Measurements from ENCODE around the gene SLC39A1. TPM values are rescaled to one million over a fixed set of nuclear protein-coding genes. Genes with fewer than 3 reads are reported as not detected.
A peak's percentile ranks its signal among the peaks of the same experiment; 100 is the strongest.

SLC39A1 gene
- total and polyA plus RNA-seq, 9 of the 15 experiments (the other 6 are each of a cell fraction or from before 2014, with no cell fraction given): 9.9 to 81.1 (median 62.7) TPM

GRCh38 chr1:153990468-153991150 lies 27.3 kb upstream of the SLC39A1 start, which contains the start of gene RPS27:
Gene RPS27, plus strand, starts transcription at chr1:153990762. Its CDS starts 35 bp downstream, at chr1:153990797.
- Histone ChIP-seq H3K4me3 (peak within 1 kb of the TSS; percentile 81), H3K79me2 (ENCODE audit: control insufficient read depth, insufficient read depth, low read length) (peaks cover 31% of the 10 kb centered on the region), H3K9me1 (ENCODE audit: control insufficient read depth, insufficient read depth, low read length) (no peaks in the 10 kb centered on the region), H4K20me1 (replicated peaks; ENCODE audit: control insufficient read depth, insufficient read depth, low read length) (no peaks in the 10 kb centered on the region; the same call in 1 of the 2 replicates), H2AFZ (ENCODE audit: low read depth, low read length) (peak within 1 kb of the TSS; percentile 98), H3K4me1 (replicated peaks in 1 of 2; ENCODE audit: control insufficient read depth in 2 of 2, insufficient read depth in 2 of 2, low read length in 2 of 2) (peaks cover 6 to 11% of the 10 kb centered on the region in 2 experiments; a peak in 3 of 5 replicates), H3K27me3 (ENCODE audit: control insufficient read depth in 2 of 2, insufficient read depth in 2 of 2, low read length in 2 of 2) (no peaks in the 10 kb centered on the region), H3K9ac (ENCODE audit: insufficient read depth in 1 of 2, low read depth in 2 of 2, low read length in 2 of 2) (peak within 1 kb of the TSS; percentile 97), H3K4me2 (ENCODE audit: insufficient read depth, low read length) (peak within 1 kb of the TSS; percentile 98), H3K36me3 (ENCODE audit: control insufficient read depth, insufficient read depth, low read length) (peaks cover 41% of the 10 kb centered on the region), H3K27ac (ENCODE audit: extremely low read depth, low read depth, low read length) (peak within 1 kb of the TSS; percentile 98), H3K9me3 (replicated peaks; ENCODE audit: control insufficient read depth, insufficient read depth, low read depth, low read length) (no peaks in the 10 kb centered on the region)
- in situ Hi-C loops (cut with MboI): no loop called here
- CTCF ChIA-PET (ENCODE audit: low intra/inter-chr PET ratio): interaction anchor here (0.6 kb wide), 1 partner anchor 274 kb away, joined by 7 read pairs; no protein-coding TSS in a partner anchor
- peak; percentile 98 for FAIRE-seq
- under 1% methylated on average over 36 of the region's 36 CpGs for WGBS (ENCODE audit: insufficient coverage, low coverage, missing lambda C conversion rate)
- intact Hi-C loops (cut with micrococcal nuclease): loop anchor here (5.0 kb wide), 1 partner anchor 192 kb away; no protein-coding TSS in a partner anchor
- peak; percentile 82 to 98 (median 89) for DNase-seq (ENCODE audit: extremely low read depth in 1 of 4, low spot score in 3 of 4)
- BruUV-seq (replicated peaks): no TSS peak
- peak; percentile 84 for ATAC-seq
- POLR2A ChIA-PET: interaction anchor here (0.6 to 4.4 kb wide), 91 partner anchors 9 to 591 kb away, joined by 3 to 104 read pairs (median 5); partner anchors contain the start of genes CHTOP, CREB3L4, CRTC2 and DENND4B
- TF ChIP-seq, protein P1, sequence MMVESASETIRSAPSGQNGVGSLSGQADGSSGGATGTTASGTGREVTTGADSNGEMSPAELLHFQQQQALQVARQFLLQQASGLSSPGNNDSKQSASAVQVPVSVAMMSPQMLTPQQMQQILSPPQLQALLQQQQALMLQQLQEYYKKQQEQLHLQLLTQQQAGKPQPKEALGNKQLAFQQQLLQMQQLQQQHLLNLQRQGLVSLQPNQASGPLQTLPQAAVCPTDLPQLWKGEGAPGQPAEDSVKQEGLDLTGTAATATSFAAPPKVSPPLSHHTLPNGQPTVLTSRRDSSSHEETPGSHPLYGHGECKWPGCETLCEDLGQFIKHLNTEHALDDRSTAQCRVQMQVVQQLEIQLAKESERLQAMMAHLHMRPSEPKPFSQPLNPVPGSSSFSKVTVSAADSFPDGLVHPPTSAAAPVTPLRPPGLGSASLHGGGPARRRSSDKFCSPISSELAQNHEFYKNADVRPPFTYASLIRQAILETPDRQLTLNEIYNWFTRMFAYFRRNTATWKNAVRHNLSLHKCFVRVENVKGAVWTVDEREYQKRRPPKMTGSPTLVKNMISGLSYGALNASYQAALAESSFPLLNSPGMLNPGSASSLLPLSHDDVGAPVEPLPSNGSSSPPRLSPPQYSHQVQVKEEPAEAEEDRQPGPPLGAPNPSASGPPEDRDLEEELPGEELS (CRISPR knock-in tag; IDR thresholded peaks at IDR 0.05; ENCODE audit: borderline replicate concordance): no peak; the same call in 1 of the 2 replicates
- TF ChIP-seq MYNN (IDR thresholded peaks at IDR 0.05) (no peak), MYNN (CRISPR knock-in tag; IDR thresholded peaks at IDR 0.05) (no peak), NR2C2 (CRISPR knock-in tag; IDR thresholded peaks at IDR 0.05) (peak; percentile 73), NR2C2 (tag; IDR thresholded peaks at IDR 0.05) (peak; percentile 86), XRCC3 (IDR thresholded peaks at IDR 0.05) (no peak), EHMT2 (IDR thresholded peaks at IDR 0.05) (no peak), ZNF586 (CRISPR knock-in tag; conservative IDR thresholded peaks at IDR 0.05) (no peak), PTBP1 (IDR thresholded peaks at IDR 0.05; ENCODE audit: low read depth, low read length) (0 out of 2 replicates have a peak, but pooled peaks have one; percentile 39), NR2C1 (IDR thresholded peaks at IDR 0.05) (peak; percentile 85), NR2C1 (tag; IDR thresholded peaks at IDR 0.05) (peak; percentile 87), ZNF77 (CRISPR knock-in tag; IDR thresholded peaks at IDR 0.05) (no peak), ZNF79 (CRISPR knock-in tag; IDR thresholded peaks at IDR 0.05; ENCODE audit: low read depth) (no peak), NR1H2 (CRISPR knock-in tag; IDR thresholded peaks at IDR 0.05) (no peak; the same call in 1 of the 2 replicates), HBP1 (CRISPR knock-in tag; IDR thresholded peaks at IDR 0.05) (peak; percentile 46; the same call in 1 of the 2 replicates)
- TF ChIP-seq, protein P2, sequence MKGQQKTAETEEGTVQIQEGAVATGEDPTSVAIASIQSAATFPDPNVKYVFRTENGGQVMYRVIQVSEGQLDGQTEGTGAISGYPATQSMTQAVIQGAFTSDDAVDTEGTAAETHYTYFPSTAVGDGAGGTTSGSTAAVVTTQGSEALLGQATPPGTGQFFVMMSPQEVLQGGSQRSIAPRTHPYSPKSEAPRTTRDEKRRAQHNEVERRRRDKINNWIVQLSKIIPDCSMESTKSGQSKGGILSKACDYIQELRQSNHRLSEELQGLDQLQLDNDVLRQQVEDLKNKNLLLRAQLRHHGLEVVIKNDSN (CRISPR knock-in tag; IDR thresholded peaks at IDR 0.05): no peak
- TF ChIP-seq, protein P3, sequence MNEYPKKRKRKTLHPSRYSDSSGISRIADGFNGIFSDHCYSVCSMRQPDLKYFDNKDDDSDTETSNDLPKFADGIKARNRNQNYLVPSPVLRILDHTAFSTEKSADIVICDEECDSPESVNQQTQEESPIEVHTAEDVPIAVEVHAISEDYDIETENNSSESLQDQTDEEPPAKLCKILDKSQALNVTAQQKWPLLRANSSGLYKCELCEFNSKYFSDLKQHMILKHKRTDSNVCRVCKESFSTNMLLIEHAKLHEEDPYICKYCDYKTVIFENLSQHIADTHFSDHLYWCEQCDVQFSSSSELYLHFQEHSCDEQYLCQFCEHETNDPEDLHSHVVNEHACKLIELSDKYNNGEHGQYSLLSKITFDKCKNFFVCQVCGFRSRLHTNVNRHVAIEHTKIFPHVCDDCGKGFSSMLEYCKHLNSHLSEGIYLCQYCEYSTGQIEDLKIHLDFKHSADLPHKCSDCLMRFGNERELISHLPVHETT (CRISPR knock-in tag; conservative IDR thresholded peaks at IDR 0.05 in 1 of 2, IDR thresholded peaks at IDR 0.05 in 1 of 2): peak in 1 of 2 experiments; percentile 93; a peak in 2 of 4 replicates
